Effector memory CD8-positive, alpha-beta T cell (primary cell): Measurements from ENCODE around the gene TSTD2.

Experiments
- ATAC-seq: fragments of 150-1000 bp; cut with Tn5 transposase; replicated peaks from 2 replicates; pipeline ENCODE4 v1.10.0; 2021; ENCODE audit warnings: mild to moderate bottlenecking, moderate library complexity
- DNase-seq, 3 experiments: peaks; one replicate each; pipeline ENCODE4 v3.0.0; 2021
- H3K27ac Mint-ChIP-seq, 2 donors: one replicate each; pipeline ENCODE4 v1.8.0; 2022; ENCODE audit warnings: mild to moderate bottlenecking in 2 of 2, mixed read lengths in 2 of 2, moderate library complexity in 2 of 2
- H3K27me3 Mint-ChIP-seq, 2 donors: one replicate each; pipeline ENCODE4 v1.8.0; 2022; ENCODE audit warnings: mixed read lengths in 2 of 2
- H3K36me3 Mint-ChIP-seq: one replicate; pipeline ENCODE4 v1.8.0; 2022; ENCODE audit warnings: mild to moderate bottlenecking, moderate library complexity, mixed read lengths; ENCODE audit not compliant: insufficient read depth
- H3K4me1 Mint-ChIP-seq, 2 donors: one replicate each; pipeline ENCODE4 v1.8.0; 2022; ENCODE audit warnings: low read depth in 2 of 2, mixed read lengths in 2 of 2
- H3K4me3 Mint-ChIP-seq, 2 donors: one replicate each; pipeline ENCODE4 v1.8.0; 2022; ENCODE audit warnings: mild to moderate bottlenecking in 2 of 2, mixed read lengths in 2 of 2, moderate library complexity in 2 of 2
- H3K9me3 Mint-ChIP-seq, 2 donors: one replicate each; pipeline ENCODE4 v1.8.0; 2022; ENCODE audit warnings: mixed read lengths in 2 of 2

Gene TSTD2

GRCh38 chr9:97572892-97573365, 60.2 kb downstream of the TSTD2 start:
- H3K27ac Mint-ChIP-seq = no peak overlapping the region
- H3K9me3 Mint-ChIP-seq = no peaks in the 10 kb centered on the region
- H3K36me3 Mint-ChIP-seq = no peaks in the 10 kb centered on the region

GRCh38 chr9:97572196-97572891, 60.8 kb downstream of the TSTD2 start:
- peaks cover 0 to 9% of the 10 kb centered on the region in 2 donors for H3K27me3 Mint-ChIP-seq
- no peaks in the 10 kb centered on the region for H3K9me3 Mint-ChIP-seq
- peaks cover 0 to 4% of the 10 kb centered on the region in 2 donors for H3K4me1 Mint-ChIP-seq
- no peaks in the 10 kb centered on the region for H3K36me3 Mint-ChIP-seq
- no peak overlapping the region for H3K27ac Mint-ChIP-seq
- H3K4me3 Mint-ChIP-seq = no peak overlapping the region
- DNase-seq (no peak), ATAC-seq (no peak)

More at GRCh38 chr9:97572892-97573365, 60.2 kb downstream of the TSTD2 start:
- Mint-ChIP-seq H3K27me3 (peaks cover 0 to 9% of the 10 kb centered on the region in 2 donors), H3K4me1 (peaks cover 0 to 4% of the 10 kb centered on the region in 2 donors), H3K4me3 (no peak overlapping the region)
- ATAC-seq (no peak), DNase-seq (no peak)

GRCh38 chr9:97571664-97572063, 61.5 kb downstream of the TSTD2 start:
- H3K36me3 Mint-ChIP-seq = no peaks in the 10 kb centered on the region
- DNase-seq (no peak), ATAC-seq (no peak)
- H3K9me3 Mint-ChIP-seq = no peaks in the 10 kb centered on the region
- no peak overlapping the region for H3K4me3 Mint-ChIP-seq
- peaks cover 0 to 9% of the 10 kb centered on the region in 2 donors for H3K27me3 Mint-ChIP-seq
- H3K4me1 Mint-ChIP-seq = peaks cover 0 to 4% of the 10 kb centered on the region in 2 donors
- H3K27ac Mint-ChIP-seq = no peak overlapping the region

GRCh38 chr9:97570899-97571298, 62.3 kb downstream of the TSTD2 start:
- Mint-ChIP-seq H3K9me3 (no peaks in the 10 kb centered on the region), H3K4me1 (peaks cover 0 to 4% of the 10 kb centered on the region in 2 donors), H3K27ac (no peak overlapping the region), H3K4me3 (no peak overlapping the region), H3K27me3 (peaks cover 0 to 11% of the 10 kb centered on the region in 2 donors), H3K36me3 (no peaks in the 10 kb centered on the region)
- ATAC-seq (no peak), DNase-seq (no peak)

GRCh38 chr9:97568461-97569275, 64.5 kb downstream of the TSTD2 start:
- H3K36me3 Mint-ChIP-seq = no peaks in the 10 kb centered on the region
- no peak overlapping the region for H3K4me3 Mint-ChIP-seq
- H3K4me1 Mint-ChIP-seq = no peaks in the 10 kb centered on the region
- DNase-seq (no peak), ATAC-seq (no peak)
- peaks cover 5 to 29% of the 10 kb centered on the region in 2 donors for H3K27me3 Mint-ChIP-seq
- no peaks in the 10 kb centered on the region for H3K9me3 Mint-ChIP-seq
- no peak overlapping the region for H3K27ac Mint-ChIP-seq

DNA sequence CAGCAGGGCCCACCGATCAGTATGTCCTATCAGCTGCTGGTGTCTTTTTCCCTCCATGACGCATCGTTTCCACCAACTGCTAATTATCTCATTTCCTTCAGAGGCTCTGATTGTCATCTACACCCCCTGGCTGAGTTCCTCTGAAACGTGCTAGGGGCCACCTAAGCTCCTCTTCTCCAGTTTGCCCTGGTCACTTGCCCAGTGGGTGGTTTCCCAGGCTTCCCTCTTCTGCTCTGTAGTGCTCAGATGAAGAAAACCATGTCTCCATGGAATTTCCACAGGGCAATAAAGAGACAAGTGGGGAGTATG, 65.3 kb downstream of the TSTD2 start:
- ATAC-seq = no peak
- Mint-ChIP-seq H3K9me3 (no peaks in the 10 kb centered on the region), H3K4me3 (no peak overlapping the region), H3K27ac (no peak overlapping the region), H3K4me1 (no peaks in the 10 kb centered on the region), H3K36me3 (no peaks in the 10 kb centered on the region), H3K27me3 (peaks cover 5 to 29% of the 10 kb centered on the region in 2 donors)
- no peak for DNase-seq

DNA sequence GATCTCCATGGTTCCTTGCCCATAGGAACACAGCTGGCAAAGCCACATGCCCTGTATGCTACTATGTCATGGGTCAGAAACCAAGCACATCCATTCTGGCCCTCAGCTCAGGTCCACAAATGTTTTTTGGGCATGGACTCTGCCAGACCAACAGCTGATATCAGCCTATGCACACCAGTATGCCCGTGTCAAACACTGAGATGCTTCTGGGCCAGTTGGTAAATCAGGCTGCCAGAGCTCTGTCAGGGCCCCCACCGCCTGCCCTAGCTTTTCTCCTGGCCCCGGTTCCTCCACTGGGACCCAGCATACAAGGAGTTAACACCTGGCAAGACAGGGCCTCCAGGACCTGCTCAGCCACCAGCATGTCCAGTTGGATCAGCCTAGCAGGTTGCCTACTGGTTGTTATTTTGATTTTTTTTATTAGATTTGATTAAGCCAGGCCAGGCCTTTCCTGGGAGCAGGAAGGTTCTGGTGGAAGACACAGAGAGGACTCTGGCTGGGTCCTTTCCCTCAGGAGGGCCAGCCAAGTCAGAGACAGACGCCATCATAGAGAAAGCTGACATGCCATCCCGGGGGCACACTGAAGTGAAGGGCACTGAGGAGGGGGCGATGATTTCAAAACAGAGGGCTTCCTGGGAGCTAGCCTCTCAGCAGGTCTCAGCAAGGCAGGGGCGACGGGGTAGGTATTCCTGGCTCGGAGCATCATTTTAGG, 65.8 kb downstream of the TSTD2 start:
- Mint-ChIP-seq H3K9me3 (no peaks in the 10 kb centered on the region), H3K4me3 (no peak overlapping the region), H3K36me3 (no peaks in the 10 kb centered on the region), H3K4me1 (no peaks in the 10 kb centered on the region), H3K27ac (no peak overlapping the region), H3K27me3 (peaks cover 5 to 31% of the 10 kb centered on the region in 2 donors)
- DNase-seq = no peak
- ATAC-seq = no peak

GRCh38 chr9:97565262-97565661, 67.9 kb downstream of the TSTD2 start:
- no peak for ATAC-seq
- H3K4me3 Mint-ChIP-seq = no peak overlapping the region
- H3K27ac Mint-ChIP-seq = no peak overlapping the region
- DNase-seq = no peak
- H3K36me3 Mint-ChIP-seq = no peaks in the 10 kb centered on the region
- no peaks in the 10 kb centered on the region for H3K9me3 Mint-ChIP-seq
- H3K27me3 Mint-ChIP-seq = peaks cover 6 to 36% of the 10 kb centered on the region in 2 donors
- H3K4me1 Mint-ChIP-seq = no peaks in the 10 kb centered on the region

- Mint-ChIP-seq H3K4me3 (no peak overlapping the region), H3K4me1 (no peaks in the 10 kb centered on the region), H3K27me3 (peaks cover 13 to 43% of the 10 kb centered on the region in 2 donors), H3K36me3 (no peaks in the 10 kb centered on the region), H3K9me3 (no peaks in the 10 kb centered on the region), H3K27ac (no peak overlapping the region)
- DNase-seq = no peak
- no peak for ATAC-seq
Measured at GRCh38 chr9:97564291-97565175, 68.6 kb downstream of the TSTD2 start.

- Mint-ChIP-seq H3K27ac (no peak overlapping the region), H3K36me3 (no peaks in the 10 kb centered on the region), H3K27me3 (peaks cover 19 to 53% of the 10 kb centered on the region in 2 donors), H3K9me3 (no peaks in the 10 kb centered on the region), H3K4me1 (peaks cover 0 to 4% of the 10 kb centered on the region in 2 donors), H3K4me3 (no peak overlapping the region)
- DNase-seq (no peak), ATAC-seq (no peak)
Measured at GRCh38 chr9:97563458-97564135, 69.6 kb downstream of the TSTD2 start.

GRCh38 chr9:97562542-97562941, 70.6 kb downstream of the TSTD2 start:
- Mint-ChIP-seq H3K27me3 (peaks cover 19 to 55% of the 10 kb centered on the region in 2 donors), H3K9me3 (no peaks in the 10 kb centered on the region), H3K36me3 (no peaks in the 10 kb centered on the region), H3K4me3 (no peak overlapping the region), H3K4me1 (peaks cover 0 to 4% of the 10 kb centered on the region in 2 donors), H3K27ac (no peak overlapping the region)
- DNase-seq (no peak), ATAC-seq (no peak)

- peaks cover 23 to 60% of the 10 kb centered on the region in 2 donors for H3K27me3 Mint-ChIP-seq
Measured at GRCh38 chr9:97561501-97561900, 71.7 kb downstream of the TSTD2 start.

More at GRCh38 chr9:97561501-97561900, 71.7 kb downstream of the TSTD2 start:
- no peak overlapping the region for H3K27ac Mint-ChIP-seq
- ATAC-seq = no peak
- no peak for DNase-seq
- peaks cover 0 to 4% of the 10 kb centered on the region in 2 donors for H3K4me1 Mint-ChIP-seq
- no peaks in the 10 kb centered on the region for H3K36me3 Mint-ChIP-seq
- H3K9me3 Mint-ChIP-seq = no peaks in the 10 kb centered on the region
- H3K4me3 Mint-ChIP-seq = no peak overlapping the region
